Astrocyte of the cerebellum (primary cell): ENCODE measurements around the gene HS3ST2.
"Not testable (repeated sequence)": the region's sequence is repeated elsewhere in the genome, so short reads cannot be mapped to it uniquely, and the experiment has no call there.

ENCODE experiments used
- DNase-seq: peaks from one replicate; pipeline ENCODE4 v3.0.0-alpha.2; 2011; ENCODE audit warnings: low read depth
- H3K4me3 ChIP-seq: 2 replicates; pipeline ENCODE4 v1.5.1; 2011; ENCODE audit warnings: mild to moderate bottlenecking, low read depth, low read length, moderate library complexity
- CTCF ChIP-seq: IDR thresholded peaks from 2 replicates; pipeline ENCODE4 v1.5.1; 2012; ENCODE audit warnings: low read length, low read depth, moderate library complexity, mild to moderate bottlenecking; ENCODE audit errors: missing control alignments
- in situ Hi-C: cut with HindIII; loops from 2 replicates; pipeline ENCODE4 v1.10.0; 2017; ENCODE audit warnings: low sequenced_read_pairs

HS3ST2 gene

GRCh38 chr16:22937169-22937568 is 123.2 kb downstream of the HS3ST2 start:
- TF ChIP-seq CTCF: no peak
- DNase-seq: no peak
- H3K4me3 ChIP-seq: no peak overlapping the region
- in situ Hi-C loops: no loop called here

- in situ Hi-C loops: no loop called here
- TF ChIP-seq CTCF: no peak
- no peak overlapping the region for H3K4me3 ChIP-seq
- no peak for DNase-seq
Measured at GRCh38 chr16:22938647-22939046, 124.7 kb downstream of the HS3ST2 start.

- DNase-seq, in situ Hi-C loops, H3K4me3 ChIP-seq: not testable (repeated sequence)
Measured at GRCh38 chr16:22939744-22940363, 125.9 kb downstream of the HS3ST2 start.

GRCh38 chr16:22941970-22942501 is 128.1 kb downstream of the HS3ST2 start:
- in situ Hi-C loops: no loop called here
- no peak for TF ChIP-seq CTCF
- no peak overlapping the region for H3K4me3 ChIP-seq
- DNase-seq: no peak

GRCh38 chr16:22942811-22943210 is 128.8 kb downstream of the HS3ST2 start:
- H3K4me3 ChIP-seq: no peak overlapping the region
- DNase-seq: no peak
- TF ChIP-seq CTCF: no peak
- in situ Hi-C loops: no loop called here

GRCh38 chr16:22945361-22945760 is 131.4 kb downstream of the HS3ST2 start:
- TF ChIP-seq CTCF: no peak
- no peak for DNase-seq
- H3K4me3 ChIP-seq: no peak overlapping the region
- in situ Hi-C loops: no loop called here

GRCh38 chr16:22946433-22946832 is 132.5 kb downstream of the HS3ST2 start:
- no peak for TF ChIP-seq CTCF
- no peak for DNase-seq
- in situ Hi-C loops: no loop called here
- H3K4me3 ChIP-seq: no peak overlapping the region
